Choroid plexus epithelial cell (primary cell): ENCODE measurements around the gene MFAP2.

Source experiments
- DNase-seq: peaks from one replicate; pipeline ENCODE4 v3.0.0-alpha.2; 2010; ENCODE audit warnings: low read depth
- H3K4me3 ChIP-seq: 2 replicates; pipeline ENCODE4 v1.5.1; 2011; ENCODE audit warnings: low read depth, mild to moderate bottlenecking, control low read depth, low read length, moderate library complexity
- CTCF ChIP-seq: conservative IDR thresholded peaks from 2 replicates; pipeline ENCODE4 v1.5.1; 2011; ENCODE audit warnings: low read depth, mild to moderate bottlenecking, control low read depth, inconsistent platforms, low read length, moderate library complexity

The MFAP2 gene

GRCh38 chr1:16927711-16928485, 52.5 kb downstream of the MFAP2 start:
- H3K4me3 ChIP-seq = no peak overlapping the region
- TF ChIP-seq CTCF = no peak
- no peak for DNase-seq

DNA sequence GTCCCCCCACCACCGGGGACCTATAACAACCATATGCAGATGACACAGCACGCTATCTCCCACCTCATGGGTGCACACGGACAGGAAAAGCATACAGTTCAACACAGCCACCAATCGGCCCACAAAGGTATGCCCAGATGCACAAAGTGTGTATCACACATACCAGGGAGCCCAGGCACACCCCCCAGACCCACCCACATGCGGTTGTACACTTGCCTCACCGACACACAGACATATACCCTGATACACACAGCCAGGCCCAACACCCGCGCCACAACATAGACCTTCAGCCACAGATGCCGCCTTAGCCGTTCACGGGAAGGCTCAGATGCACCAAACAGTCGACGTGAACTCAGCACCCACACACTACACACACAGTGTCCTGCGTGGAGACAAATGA, 53.2 kb downstream of the MFAP2 start:
- DNase-seq = no peak
- no peak overlapping the region for H3K4me3 ChIP-seq
- TF ChIP-seq CTCF = no peak

GRCh38 chr1:16926491-16927073, 53.8 kb downstream of the MFAP2 start:
- no peak overlapping the region for H3K4me3 ChIP-seq
- DNase-seq = peak; percentile 76
- TF ChIP-seq CTCF = no peak

DNA sequence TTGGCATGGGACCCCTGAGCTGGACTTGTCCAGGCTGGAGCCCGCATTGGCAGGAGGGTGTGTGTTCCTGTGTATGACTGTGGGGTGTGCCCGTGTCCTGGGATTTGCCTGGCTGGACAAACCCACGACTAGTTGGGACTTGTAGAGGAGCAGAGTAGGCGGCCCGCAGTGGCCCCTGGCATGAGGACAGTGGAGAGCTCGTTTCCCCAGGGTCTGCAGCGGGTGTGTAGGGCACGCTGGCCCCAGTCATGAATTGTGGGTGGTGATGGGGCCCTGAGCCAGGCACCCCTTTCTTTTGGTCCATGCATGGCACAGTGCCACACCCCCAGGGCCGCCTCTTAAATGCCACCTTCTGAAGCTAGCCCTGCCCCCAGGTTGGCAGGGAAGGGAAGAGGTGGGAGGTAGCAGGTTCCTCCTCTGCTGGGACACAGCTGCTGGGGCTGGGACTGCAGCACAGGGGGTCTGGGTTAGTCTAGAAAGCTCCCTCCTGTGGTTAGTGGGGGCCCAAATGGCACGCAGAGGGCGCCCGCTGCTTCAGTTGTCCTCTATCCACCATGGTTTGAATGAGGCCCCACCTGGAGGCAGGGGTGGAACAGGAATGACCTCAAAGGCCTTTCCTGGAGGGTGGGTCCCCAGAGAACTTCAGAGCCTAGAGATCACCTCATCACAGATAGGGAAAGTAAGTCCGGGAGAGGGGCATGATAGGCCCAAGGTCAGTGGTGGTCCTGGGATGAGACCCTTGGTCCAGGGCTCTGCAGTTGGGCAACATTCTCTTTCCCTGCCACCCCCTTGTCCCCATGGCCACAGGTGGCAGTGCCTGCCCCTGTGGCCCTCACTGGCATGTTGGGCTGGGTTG, 54.6 kb downstream of the MFAP2 start:
- no peak for TF ChIP-seq CTCF
- H3K4me3 ChIP-seq = no peak overlapping the region
- DNase-seq = no peak

GRCh38 chr1:16924919-16925477, 55.4 kb downstream of the MFAP2 start:
- TF ChIP-seq CTCF = peak; percentile 45
- DNase-seq = no peak

More at GRCh38 chr1:16924919-16925477, 55.4 kb downstream of the MFAP2 start:
- no peak overlapping the region for H3K4me3 ChIP-seq
